HCT116 (cell line): ENCODE data around the gene CTBP1.

Experiments used
- CBX3 ChIP-seq: IDR thresholded peaks from 2 replicates; pipeline ENCODE4 v1.6.1; 2012; ENCODE audit warnings: low read depth
- SIN3A ChIP-seq: IDR thresholded peaks from 2 replicates; pipeline ENCODE4 v1.6.1; 2012; ENCODE audit warnings: low read depth
- TF ChIP-seq, protein P1 (sequence below), 3 experiments: fragments of 200-600 bp in 1 of 3; sonication (generic) in 1 of 3; IDR thresholded peaks in 2 of 3; conservative IDR thresholded peaks in 1 of 3; 2 replicates each; pipeline ENCODE4 v1.5.1; 2012 to 2017; ENCODE audit warnings: low read depth in 2 of 3, low read length in 2 of 3, antibody characterized with exemption in 1 of 3, borderline replicate concordance in 1 of 3, control low read depth in 1 of 3, mild to moderate bottlenecking in 1 of 3, mixed read lengths in 1 of 3, mixed run types in 1 of 3, moderate library complexity in 1 of 3; ENCODE audit not compliant: insufficient read depth in 1 of 3

DNA sequence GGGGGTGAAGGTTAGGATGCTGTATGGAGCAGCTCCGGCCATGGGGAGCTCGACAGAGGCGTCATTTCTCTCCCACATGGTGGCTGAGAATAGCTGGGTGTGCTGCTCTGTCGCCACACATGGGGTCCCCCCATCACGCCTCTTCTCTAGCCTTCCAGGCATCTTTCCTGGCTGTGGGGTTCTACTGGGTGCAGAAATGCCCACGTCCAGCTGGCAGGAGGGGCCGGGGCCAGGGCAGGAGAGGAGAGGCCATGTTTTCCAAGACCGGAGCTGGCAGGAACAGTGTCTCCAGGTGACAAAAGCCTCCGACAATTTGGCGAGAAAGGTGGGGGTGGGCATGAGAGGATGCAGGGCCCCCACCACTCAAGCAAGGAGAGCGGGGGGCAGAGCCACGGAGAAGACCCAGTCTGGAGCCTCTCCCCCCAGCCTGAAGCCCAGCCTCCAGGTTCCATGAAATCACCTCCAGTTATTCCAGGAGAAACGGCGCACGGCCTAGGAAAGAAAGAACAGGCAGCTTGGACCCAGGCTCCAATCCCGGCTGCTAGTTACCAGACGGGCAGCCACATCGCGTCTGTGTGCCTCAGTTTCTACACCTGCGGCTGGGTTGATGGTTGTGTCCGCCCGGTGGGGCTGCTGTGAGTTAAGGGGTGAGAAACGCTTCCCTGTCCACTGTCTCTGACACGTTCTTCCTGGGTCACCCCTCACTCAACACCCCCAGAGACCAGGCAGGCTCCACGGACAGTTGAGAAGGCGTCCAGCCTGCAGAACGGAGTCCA, 49.2 kb downstream of the CTBP1 start:
- TF ChIP-seq SIN3A (no peak), CBX3 (no peak)
- TF ChIP-seq, protein P1, sequence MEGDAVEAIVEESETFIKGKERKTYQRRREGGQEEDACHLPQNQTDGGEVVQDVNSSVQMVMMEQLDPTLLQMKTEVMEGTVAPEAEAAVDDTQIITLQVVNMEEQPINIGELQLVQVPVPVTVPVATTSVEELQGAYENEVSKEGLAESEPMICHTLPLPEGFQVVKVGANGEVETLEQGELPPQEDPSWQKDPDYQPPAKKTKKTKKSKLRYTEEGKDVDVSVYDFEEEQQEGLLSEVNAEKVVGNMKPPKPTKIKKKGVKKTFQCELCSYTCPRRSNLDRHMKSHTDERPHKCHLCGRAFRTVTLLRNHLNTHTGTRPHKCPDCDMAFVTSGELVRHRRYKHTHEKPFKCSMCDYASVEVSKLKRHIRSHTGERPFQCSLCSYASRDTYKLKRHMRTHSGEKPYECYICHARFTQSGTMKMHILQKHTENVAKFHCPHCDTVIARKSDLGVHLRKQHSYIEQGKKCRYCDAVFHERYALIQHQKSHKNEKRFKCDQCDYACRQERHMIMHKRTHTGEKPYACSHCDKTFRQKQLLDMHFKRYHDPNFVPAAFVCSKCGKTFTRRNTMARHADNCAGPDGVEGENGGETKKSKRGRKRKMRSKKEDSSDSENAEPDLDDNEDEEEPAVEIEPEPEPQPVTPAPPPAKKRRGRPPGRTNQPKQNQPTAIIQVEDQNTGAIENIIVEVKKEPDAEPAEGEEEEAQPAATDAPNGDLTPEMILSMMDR (IDR thresholded peaks at IDR 0.05 in 2 of 3, conservative IDR thresholded peaks at IDR 0.05 in 1 of 3; ENCODE audit: borderline replicate concordance in 1 of 3, insufficient read depth in 1 of 3, low read depth in 2 of 3, low read length in 2 of 3): no peak
